ENCODE measurements around the gene CDH24. TPM values are rescaled to one million over a fixed set of nuclear protein-coding genes. Genes with fewer than 3 reads are reported as not detected.

The CDH24 gene, protein sequence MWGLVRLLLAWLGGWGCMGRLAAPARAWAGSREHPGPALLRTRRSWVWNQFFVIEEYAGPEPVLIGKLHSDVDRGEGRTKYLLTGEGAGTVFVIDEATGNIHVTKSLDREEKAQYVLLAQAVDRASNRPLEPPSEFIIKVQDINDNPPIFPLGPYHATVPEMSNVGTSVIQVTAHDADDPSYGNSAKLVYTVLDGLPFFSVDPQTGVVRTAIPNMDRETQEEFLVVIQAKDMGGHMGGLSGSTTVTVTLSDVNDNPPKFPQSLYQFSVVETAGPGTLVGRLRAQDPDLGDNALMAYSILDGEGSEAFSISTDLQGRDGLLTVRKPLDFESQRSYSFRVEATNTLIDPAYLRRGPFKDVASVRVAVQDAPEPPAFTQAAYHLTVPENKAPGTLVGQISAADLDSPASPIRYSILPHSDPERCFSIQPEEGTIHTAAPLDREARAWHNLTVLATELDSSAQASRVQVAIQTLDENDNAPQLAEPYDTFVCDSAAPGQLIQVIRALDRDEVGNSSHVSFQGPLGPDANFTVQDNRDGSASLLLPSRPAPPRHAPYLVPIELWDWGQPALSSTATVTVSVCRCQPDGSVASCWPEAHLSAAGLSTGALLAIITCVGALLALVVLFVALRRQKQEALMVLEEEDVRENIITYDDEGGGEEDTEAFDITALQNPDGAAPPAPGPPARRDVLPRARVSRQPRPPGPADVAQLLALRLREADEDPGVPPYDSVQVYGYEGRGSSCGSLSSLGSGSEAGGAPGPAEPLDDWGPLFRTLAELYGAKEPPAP
- total RNA-seq = 8.6 and 9.8 TPM in 2 replicates

DNA sequence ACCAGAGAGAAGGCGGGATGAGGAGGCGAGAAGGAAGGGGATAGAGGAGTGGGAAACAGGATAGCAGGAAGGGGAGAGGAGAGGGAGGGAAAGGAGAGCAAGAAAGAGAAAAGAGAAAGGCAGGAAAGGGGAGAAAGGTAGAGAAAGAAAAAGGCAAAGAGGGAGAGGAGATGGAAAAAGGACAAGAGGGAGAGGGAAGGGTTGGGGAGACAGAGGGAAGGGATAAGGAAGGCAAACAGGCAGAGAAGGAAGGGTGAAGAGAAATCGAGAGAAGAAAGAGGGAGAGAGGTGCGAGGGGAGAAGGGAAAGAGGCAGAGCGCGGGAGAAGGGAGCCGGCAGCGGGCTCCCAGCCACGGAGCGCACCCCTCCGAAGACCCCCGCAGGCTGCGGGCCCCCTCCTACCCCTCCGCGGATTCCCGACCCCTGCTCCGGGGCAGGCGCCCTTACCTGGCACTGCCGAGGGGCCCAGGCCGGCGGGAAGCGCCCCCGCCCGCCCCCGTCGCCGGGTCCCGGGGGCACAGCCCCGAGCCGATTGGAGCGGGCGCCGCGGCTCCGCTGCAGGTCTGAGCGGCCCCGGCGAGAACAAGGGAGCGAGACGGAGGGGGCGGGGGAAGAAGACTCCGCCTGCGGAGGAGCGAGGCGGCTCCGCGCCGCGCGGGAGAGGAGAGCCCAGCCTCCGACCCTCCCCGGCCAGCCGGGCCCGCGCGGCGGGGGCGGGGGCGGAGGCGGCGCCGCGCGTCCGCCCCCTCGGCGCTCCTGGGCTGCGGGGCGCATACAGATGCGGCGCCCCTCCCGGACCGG lies at the start of gene CDH24:
CDH24 (minus strand) TSS at position 565 of the 801 bp plus-strand sequence. CDS start 1,787 bp downstream, outside the sequence.

DNA sequence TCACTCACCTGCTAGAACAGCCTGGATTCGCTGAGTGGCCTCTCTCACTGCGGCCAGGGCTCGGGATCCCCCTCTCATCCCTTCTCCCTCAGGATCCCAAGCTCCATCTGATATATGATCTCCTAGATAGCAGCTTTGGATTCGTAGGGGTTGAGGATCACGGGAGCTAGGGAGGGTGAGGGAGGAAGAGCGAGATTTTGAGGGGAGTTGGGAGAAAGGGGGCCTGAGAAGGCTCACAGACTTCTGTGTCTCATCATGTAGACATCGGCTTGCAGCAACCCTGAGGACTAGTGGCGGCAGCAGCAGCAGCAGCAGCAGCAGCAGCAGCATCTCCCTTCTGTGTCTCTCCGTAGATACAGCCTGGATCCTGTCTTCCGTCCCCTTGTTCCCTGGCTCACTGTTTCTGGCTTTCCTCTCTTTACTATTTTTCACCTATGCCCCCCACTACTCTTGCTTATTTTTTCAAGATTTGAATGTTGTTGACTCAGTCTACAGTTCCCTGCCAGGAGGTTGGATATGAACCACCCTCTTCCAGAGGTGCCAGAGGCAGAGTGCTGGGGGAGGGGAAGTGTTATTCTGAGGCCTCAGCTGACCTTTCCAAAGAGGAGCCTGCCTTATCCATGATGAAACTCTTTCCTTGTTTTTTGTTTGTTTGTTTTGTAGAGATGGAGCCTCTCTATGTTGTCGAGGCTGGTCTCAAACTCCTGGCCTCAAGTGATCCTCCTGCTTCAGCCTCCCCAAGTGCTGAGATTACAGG lies 47.4 kb upstream of the CDH24 start, which contains the start of gene CIROP:
CIROP (minus strand) TSS at position 399 of the 757 bp plus-strand sequence; CDS start at position 330, 69 bp downstream.

DNA sequence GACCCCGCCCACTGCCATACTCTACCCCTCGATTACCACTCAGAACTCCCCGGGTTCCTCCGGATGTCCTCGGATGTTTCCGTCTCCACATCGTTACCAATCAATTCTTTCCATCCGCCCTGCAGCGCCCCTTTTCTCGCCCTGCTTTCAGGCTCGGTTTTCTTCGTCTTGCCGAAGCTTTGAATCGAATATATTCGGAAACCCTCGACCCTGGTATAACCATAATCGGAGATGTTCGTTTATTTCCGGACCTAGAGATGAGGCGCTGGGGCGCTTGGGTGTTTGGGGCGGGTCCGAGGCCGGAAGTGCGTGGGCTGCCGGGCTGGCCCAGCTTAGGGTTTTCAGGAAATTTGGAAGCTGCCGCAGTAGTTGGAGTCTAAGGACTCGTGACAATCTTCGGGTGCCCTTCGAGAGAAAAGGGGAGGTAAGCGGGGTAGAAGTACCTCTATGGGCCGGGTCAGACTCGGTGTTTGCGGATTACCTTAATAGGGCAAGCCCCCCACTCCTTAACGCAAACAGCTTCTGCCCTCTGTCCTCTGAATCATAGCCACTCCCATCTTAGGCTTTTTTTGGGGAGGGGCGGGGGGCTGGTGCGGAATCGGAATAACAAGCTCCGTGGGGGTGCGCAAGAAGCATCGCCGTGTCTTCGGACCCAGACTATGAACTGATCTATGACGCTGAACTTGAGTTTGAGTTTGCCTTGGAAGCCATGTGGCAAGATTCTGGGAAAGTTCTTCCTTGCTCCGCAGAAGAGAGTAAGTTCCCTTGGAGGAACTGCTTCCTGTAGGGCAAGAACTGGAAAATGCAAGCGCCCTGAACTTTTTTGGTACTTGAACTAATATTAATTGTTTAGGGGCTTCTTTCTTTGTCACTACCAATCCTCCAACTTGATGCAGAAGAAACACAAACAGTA lies 38.1 kb upstream of the CDH24 start, which contains the start of gene C14orf119:
C14orf119 (plus strand) TSS at position 310 of the 913 bp plus-strand sequence. CDS start 2,154 bp downstream, outside the sequence.

DNA sequence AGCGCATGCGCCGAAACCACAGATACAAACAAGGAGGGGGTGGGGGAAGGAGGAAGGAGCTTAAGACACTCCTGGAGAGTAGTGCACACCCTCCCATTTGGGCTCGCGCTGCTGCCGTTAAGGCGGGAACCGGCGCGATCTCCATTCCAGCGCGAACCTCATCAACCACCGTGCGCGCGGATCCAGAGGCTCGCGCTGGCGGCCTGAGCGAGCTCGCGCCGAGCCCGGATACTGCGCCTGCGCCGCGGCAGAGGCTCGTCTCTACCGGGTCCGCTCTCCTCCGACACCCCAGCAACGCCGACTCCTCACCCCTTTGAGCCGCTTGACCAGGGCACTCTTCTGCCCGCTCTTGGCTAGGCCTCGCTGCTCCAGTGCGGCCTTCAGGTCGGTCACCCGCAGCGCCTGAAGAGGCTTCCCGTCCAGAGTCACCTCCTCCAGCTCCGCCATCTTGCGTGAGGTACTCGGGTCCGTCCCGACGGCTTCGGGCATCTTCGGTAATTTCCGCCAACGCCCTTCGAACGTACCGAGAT lies 37.4 kb upstream of the CDH24 start, which contains the start of gene ACIN1:
ACIN1 (minus strand) TSS at position 471 of the 530 bp plus-strand sequence; CDS start at position 447, 24 bp downstream.

DNA sequence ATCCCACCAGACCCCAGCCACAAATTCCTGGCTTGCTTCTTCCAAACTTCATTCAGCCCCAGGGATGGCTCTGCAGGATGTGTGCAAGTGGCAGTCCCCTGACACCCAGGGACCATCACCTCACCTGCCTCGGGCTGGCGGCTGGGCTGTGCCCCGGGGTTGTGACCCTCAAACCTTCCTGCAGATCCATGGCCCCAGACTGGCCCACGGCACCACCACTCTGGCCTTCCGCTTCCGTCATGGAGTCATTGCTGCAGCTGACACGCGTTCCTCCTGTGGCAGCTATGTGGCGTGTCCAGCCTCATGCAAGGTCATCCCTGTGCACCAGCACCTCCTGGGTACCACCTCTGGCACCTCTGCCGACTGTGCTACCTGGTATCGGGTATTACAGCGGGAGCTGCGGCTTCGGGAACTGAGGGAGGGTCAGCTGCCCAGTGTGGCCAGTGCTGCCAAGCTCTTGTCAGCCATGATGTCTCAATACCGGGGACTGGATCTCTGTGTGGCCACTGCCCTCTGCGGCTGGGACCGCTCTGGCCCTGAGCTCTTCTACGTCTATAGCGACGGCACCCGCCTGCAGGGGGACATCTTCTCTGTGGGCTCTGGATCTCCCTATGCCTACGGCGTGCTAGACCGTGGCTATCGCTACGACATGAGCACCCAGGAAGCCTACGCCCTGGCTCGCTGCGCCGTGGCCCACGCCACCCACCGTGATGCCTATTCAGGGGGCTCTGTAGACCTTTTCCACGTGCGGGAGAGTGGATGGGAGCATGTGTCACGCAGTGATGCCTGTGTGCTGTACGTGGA lies 15.0 kb downstream of the CDH24 start, which contains the start of gene PSMB11:
PSMB11 (plus strand) TSS at position 51 of the 804 bp plus-strand sequence; CDS start at position 65, 14 bp downstream.

DNA sequence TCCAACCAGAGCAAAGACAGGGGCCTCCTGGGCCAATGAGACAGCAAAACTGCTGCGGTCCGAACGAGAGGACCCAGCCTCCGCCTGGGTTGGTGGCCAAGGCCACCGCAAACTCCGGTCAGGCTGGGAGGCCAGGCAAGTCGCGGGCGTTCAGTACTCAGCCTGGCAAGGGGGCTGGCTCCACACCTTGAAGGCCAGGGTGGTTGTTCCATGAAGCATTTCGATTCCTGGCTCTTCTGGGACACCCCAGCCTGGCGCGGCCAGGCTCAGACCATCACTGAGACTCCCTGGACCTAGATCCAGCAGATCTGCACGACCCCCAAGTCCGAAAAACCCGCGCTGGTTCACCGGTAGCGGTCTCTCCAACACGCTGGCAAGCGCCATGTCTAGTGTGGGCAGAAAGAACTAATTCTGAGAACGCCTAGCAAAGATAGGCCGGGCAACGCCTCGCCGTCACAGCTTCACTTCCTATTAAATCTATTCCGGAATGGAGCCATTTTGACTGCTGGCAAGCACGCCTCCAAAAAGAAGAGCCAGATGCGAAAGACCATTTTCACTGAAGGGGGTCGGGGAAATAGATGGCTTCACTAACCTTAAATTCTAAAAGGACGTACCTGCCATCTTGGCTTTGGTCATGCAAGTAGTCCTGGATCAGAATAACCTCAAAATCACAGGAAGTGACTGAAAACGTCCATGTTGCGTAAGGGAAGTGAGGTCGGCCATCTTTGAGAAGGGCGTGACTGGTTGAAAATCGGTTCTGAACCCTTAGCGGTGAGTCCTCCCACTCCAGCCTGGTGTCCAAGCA lies 22.6 kb downstream of the CDH24 start, which contains the start of gene PSMB5:
PSMB5 (minus strand) TSS at position 403 of the 805 bp plus-strand sequence; CDS start at position 384, 19 bp downstream.

DNA sequence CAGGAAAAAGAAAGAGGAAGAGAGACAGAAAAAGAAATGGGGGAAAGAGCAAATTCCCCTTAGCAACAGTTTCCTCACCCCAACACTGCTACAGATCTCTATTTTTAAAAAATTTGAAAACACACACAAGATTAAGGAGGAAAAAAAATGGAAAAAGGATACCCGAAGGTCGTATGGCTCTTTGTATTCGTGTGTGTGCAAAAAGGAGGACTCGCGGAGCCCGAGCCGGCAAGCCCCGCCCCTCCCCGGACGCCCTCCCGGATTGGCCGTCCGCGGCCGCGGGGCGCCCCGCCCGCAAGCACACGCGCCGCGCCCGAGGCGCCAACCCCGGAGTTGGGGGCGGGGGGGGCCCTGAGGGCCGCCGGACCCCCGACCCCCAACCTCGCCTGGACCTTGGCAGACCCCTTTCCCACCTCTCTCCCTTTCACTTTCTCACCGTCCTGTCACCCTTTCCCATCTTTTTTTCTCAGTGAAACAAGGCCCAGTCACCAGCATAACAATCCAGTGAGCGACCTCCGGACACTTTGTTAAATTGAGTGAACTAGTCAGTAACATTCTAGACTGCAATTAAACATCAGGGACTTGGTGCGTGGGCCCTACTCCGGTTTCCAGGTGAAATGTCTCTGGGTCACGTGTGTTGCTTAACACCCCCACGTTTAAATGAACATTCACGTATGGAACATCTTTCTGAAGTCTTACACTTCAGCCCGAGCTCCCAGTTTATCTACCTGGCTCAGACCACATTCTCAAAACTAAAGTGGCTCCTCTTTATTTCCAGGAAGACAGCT lies 47.2 kb downstream of the CDH24 start, which contains the start of gene C14orf93:
C14orf93 (minus strand) TSS at position 205 of the 788 bp plus-strand sequence. CDS start 11,120 bp downstream, outside the sequence.

Other genes starting within 250 kb of the CDH24 start
- gene SLC7A7, start 242.1 kb downstream of the CDH24 start, total RNA-seq = 1.3 and 1.5 TPM in 2 replicates
- gene MRPL52, start 227.6 kb downstream of the CDH24 start, total RNA-seq = 146 and 245 TPM in 2 replicates
- 226 and 239 TPM in 2 replicates for gene MMP14, start 220.9 kb downstream of the CDH24 start, total RNA-seq
- 52.8 and 53.1 TPM in 2 replicates for gene LRP10, start 185.8 kb downstream of the CDH24 start, total RNA-seq
- 0.30 TPM in 1 of 2 replicates, not detected in the other for gene REM2, start 174.3 kb downstream of the CDH24 start, total RNA-seq
- gene RBM23, start 138.4 kb downstream of the CDH24 start, total RNA-seq = 61.4 and 61.8 TPM in 2 replicates
- 71.7 and 75.3 TPM in 2 replicates for gene PRMT5, start 128.1 kb downstream of the CDH24 start, total RNA-seq
- 71.3 and 78.2 TPM in 2 replicates for gene HAUS4, start 100.4 kb downstream of the CDH24 start, total RNA-seq
- gene AJUBA, start 75.0 kb downstream of the CDH24 start, total RNA-seq = 47.9 and 49.3 TPM in 2 replicates
- gene C14orf93, start 47.4 kb downstream of the CDH24 start, total RNA-seq = 18.0 and 22.9 TPM in 2 replicates
- 311 and 342 TPM in 2 replicates for gene PSMB5, start 22.6 kb downstream of the CDH24 start, total RNA-seq
- gene PSMB11, start 15.3 kb downstream of the CDH24 start, total RNA-seq = not detected in 2 replicates
- 58.0 and 62.7 TPM in 2 replicates for gene ACIN1, start 37.6 kb upstream of the CDH24 start, total RNA-seq
- 55.6 and 72.1 TPM in 2 replicates for gene C14orf119, start 38.0 kb upstream of the CDH24 start, total RNA-seq
- 0.34 and 0.45 TPM in 2 replicates for gene CIROP, start 47.5 kb upstream of the CDH24 start, total RNA-seq
- gene CEBPE, start 61.7 kb upstream of the CDH24 start, total RNA-seq = not detected in 2 replicates
- gene SLC7A8, start 126.1 kb upstream of the CDH24 start, total RNA-seq = 0.34 and 0.45 TPM in 2 replicates
- not detected in 2 replicates for gene RNF212B, start 180.4 kb upstream of the CDH24 start, total RNA-seq
- 8.4 and 8.5 TPM in 2 replicates for gene HOMEZ, start 228.6 kb upstream of the CDH24 start, total RNA-seq
- 0.74 and 1.5 TPM in 2 replicates for gene PPP1R3E, start 245.3 kb upstream of the CDH24 start, total RNA-seq
- 10.7 and 13.4 TPM in 2 replicates for gene BCL2L2, start 249.3 kb upstream of the CDH24 start, total RNA-seq